ENCODE measurements around the gene MYRF. TPM values are rescaled to one million over a fixed set of nuclear protein-coding genes. Genes with fewer than 3 reads are reported as not detected.

MYRF gene
- total RNA-seq, 4 donors from 2014 or later, result 6.4 to 106 (median 12.7) TPM

DNA sequence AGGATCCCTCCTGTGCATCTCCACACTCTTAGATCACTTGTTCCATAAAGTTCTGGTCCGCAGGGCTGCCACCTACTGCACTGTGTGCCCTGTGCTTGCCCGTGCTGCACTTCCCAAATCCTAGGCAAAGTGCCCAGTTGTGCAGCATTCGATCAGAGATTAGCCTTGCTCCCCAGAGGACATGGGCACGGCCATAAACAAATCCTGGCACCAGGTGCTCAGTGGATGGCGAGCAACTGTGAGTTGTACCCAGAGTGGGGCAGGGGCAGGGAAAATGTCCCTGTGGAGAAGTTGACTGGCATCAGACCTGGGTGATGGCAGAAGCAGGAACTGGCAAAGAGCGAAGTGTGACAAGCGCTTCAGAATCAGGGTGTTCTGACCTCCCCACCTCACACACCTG is 80.3 kb downstream of the MYRF start:
- H3K4me3 ChIP-seq, result no peak overlapping the region
- H3K4me1 ChIP-seq, result peaks cover 11 to 22% of the 10 kb centered on the region in 2 donors
- no peaks in the 10 kb centered on the region for H3K27me3 ChIP-seq
- no peak for DNase-seq
- no peak for TF ChIP-seq CTCF (IDR thresholded peaks at IDR 0.05)
- no peak for TF ChIP-seq POLR2A (IDR thresholded peaks at IDR 0.05)
- H3K36me3 ChIP-seq, result no peaks in the 10 kb centered on the region
- intact Hi-C loops (cut with DNase I; ENCODE audit: low total_unique reads), result no loop called here
- H3K27ac ChIP-seq, result peak overlapping the region; percentile 83 to 87
- H3K9me3 ChIP-seq, result no peaks in the 10 kb centered on the region

DNA sequence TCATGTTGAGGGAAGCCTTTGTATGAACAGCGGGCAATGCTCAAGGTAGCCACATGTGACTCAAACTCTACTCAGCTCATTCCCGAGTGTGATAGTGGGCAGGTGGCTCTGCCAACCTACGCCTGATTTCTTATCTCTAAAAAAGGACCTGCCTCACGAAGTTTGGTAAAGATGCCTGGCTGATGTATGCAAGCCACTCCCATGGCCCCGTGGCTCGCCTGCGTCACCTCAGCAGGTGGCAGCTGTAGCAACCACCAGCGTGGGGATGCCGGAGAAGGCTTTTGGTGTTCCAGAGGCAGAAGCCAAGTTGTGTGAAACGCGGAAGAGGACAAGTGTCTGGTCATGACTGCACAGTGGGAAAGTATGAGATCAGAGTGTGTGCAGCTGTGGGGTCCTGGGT is 81.0 kb downstream of the MYRF start:
- no peak for DNase-seq
- H3K4me1 ChIP-seq, result peaks cover 11 to 22% of the 10 kb centered on the region in 2 donors
- no peaks in the 10 kb centered on the region for H3K27me3 ChIP-seq
- peak overlapping the region in 1 of 2 donors; percentile 24 for H3K27ac ChIP-seq
- H3K4me3 ChIP-seq, result no peak overlapping the region
- TF ChIP-seq POLR2A (IDR thresholded peaks at IDR 0.05) (no peak), CTCF (IDR thresholded peaks at IDR 0.05) (no peak)
- H3K36me3 ChIP-seq, result no peaks in the 10 kb centered on the region
- intact Hi-C loops (cut with DNase I; ENCODE audit: low total_unique reads), result no loop called here
- no peaks in the 10 kb centered on the region for H3K9me3 ChIP-seq

DNA sequence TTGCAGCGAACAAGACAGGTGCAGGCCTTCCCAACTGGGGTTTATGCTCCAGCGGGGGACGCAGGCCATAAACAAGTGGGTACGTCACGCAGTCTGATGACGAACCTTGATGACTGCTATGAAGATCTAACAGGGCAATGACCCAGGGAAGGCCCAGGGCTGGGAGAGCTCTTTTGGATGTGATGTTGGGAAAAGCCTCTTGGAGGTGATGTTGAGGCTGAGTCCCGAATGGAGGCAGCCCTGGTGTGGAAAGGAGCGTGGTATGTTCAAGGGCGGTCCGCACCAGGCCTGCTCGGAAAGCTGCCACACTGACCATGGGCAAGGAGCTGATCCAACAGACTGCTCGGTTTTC is 81.5 kb downstream of the MYRF start:
- Histone ChIP-seq H3K9me3 (no peaks in the 10 kb centered on the region), H3K27ac (peak overlapping the region; percentile 77 to 80), H3K4me3 (no peak overlapping the region), H3K36me3 (no peaks in the 10 kb centered on the region), H3K27me3 (no peaks in the 10 kb centered on the region), H3K4me1 (peaks cover 11 to 22% of the 10 kb centered on the region in 2 donors)
- intact Hi-C loops (cut with DNase I; ENCODE audit: low total_unique reads), result no loop called here
- DNase-seq, result no peak
- TF ChIP-seq CTCF (IDR thresholded peaks at IDR 0.05) (no peak), POLR2A (IDR thresholded peaks at IDR 0.05) (no peak)

DNA sequence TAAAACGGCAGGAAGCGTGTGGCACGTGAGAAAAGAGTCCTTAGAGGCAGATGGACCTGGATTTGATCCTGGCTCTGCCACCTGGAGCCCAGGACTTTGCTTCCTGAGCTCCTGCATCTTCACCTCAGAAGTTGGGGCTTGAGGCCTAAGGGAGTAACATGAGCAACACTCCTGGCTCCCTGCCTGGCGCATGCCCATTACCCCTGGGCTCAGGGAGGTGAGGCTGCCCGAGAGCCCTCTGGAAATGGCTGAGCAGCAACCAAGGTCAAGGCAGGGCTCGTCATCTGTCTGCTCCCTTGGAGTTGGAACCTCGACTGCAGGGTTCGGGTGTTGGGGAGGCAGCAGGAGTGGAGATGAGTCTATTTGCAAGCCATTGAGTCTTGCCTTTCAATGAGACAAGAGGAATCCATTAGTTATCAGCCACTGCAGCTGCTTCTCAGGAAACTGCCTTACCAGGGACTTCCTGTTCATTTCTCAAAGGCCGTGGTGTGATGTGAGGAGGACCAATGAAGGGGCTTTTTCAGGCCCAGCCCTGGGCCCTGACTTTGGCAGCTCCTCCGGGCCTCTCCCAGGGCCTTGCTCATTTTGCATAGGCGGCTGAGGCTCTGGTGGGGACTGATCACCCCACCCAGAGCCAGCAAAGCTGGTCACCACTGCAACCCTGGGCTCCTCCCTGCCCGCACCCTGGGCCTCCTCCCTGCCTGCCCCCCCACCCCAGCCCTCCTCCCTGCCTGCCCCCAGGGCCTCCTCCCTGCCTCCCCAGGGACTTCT is 82.0 kb downstream of the MYRF start:
- Histone ChIP-seq H3K4me1 (peaks cover 11 to 22% of the 10 kb centered on the region in 2 donors), H3K4me3 (no peak overlapping the region), H3K36me3 (no peaks in the 10 kb centered on the region), H3K27me3 (no peaks in the 10 kb centered on the region), H3K9me3 (no peaks in the 10 kb centered on the region), H3K27ac (peak overlapping the region; percentile 77 to 80)
- intact Hi-C loops (cut with DNase I; ENCODE audit: low total_unique reads), result no loop called here
- peak; percentile 60 to 64 for DNase-seq
- TF ChIP-seq POLR2A (IDR thresholded peaks at IDR 0.05), result no peak
- TF ChIP-seq CTCF (IDR thresholded peaks at IDR 0.05), result no peak

DNA sequence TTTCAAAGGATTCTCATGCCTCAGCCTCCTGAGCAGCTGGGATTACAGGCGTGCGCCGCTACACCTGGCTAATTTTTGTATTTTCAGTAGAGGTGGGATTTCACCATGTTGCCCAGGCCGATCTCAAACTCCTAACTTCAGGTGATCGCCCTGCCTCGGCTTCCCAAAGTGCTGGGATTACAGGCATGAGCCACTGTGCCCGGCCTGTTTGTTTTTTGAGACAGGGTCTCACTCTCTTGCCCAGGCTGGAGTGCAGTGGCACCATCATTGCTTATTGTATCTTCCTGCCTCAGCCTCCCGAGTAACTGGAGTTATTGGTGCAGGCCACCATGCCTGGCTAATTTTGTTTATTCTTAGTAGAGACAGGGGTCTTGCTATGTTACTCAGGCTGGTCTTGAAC is 83.8 kb downstream of the MYRF start:
- Histone ChIP-seq H3K9me3 (no peaks in the 10 kb centered on the region), H3K4me3 (no peak overlapping the region), H3K27ac (peak overlapping the region in 1 of 2 donors; percentile 80), H3K4me1 (peaks cover 9 to 18% of the 10 kb centered on the region in 2 donors), H3K36me3 (no peaks in the 10 kb centered on the region), H3K27me3 (no peaks in the 10 kb centered on the region)
- DNase-seq, result no peak
- TF ChIP-seq CTCF (IDR thresholded peaks at IDR 0.05) (no peak), POLR2A (IDR thresholded peaks at IDR 0.05) (no peak)
- intact Hi-C loops (cut with DNase I; ENCODE audit: low total_unique reads), result no loop called here
